OCI-LY1 (cell line): Measurements from ENCODE around the gene TASP1.

ENCODE experiments used
- H2AFZ ChIP-seq: fragments of 200-600 bp; sonication (generic), shearing (Covaris generic); 2 replicates; pipeline ENCODE4 v1.6.0; 2014; ENCODE audit warnings: antibody characterized with exemption, mild to moderate bottlenecking, low read length
- H3F3A ChIP-seq: fragments of 200-600 bp; sonication (generic), shearing (Covaris generic); 2 replicates; pipeline ENCODE4 v1.6.0; 2014; ENCODE audit warnings: mild to moderate bottlenecking, antibody characterized with exemption, low read length, moderate library complexity; ENCODE audit not compliant: insufficient read depth
- H3K27ac ChIP-seq: fragments of 200-600 bp; sonication (generic); 2 replicates; pipeline ENCODE4 v1.5.1; 2014; ENCODE audit warnings: low read length, mixed run types, mild to moderate bottlenecking, low read depth; ENCODE audit not compliant: poor library complexity, severe bottlenecking
- H3K27me3 ChIP-seq: fragments of 200-600 bp; sonication (generic); 2 replicates; pipeline ENCODE4 v1.6.0; 2014; ENCODE audit warnings: antibody characterized with exemption, mild to moderate bottlenecking, low read length, moderate library complexity; ENCODE audit not compliant: insufficient read depth
- H3K36me3 ChIP-seq: fragments of 200-600 bp; sonication (generic); 2 replicates; pipeline ENCODE4 v1.6.1; 2014; ENCODE audit warnings: mild to moderate bottlenecking, antibody characterized with exemption, low read length, moderate library complexity, mixed read lengths; ENCODE audit not compliant: insufficient read depth
- H3K4me1 ChIP-seq: fragments of 200-600 bp; sonication (generic); 2 replicates; pipeline ENCODE4 v1.5.1; 2014; ENCODE audit warnings: mild to moderate bottlenecking, low read length, moderate library complexity; ENCODE audit not compliant: insufficient read depth, severe bottlenecking
- H3K4me2 ChIP-seq: fragments of 200-600 bp; sonication (generic), shearing (Covaris generic); 2 replicates; pipeline ENCODE4 v1.6.1; 2014; ENCODE audit warnings: low read length
- H3K4me3 ChIP-seq: fragments of 200-600 bp; sonication (generic); 2 replicates; pipeline ENCODE4 v1.5.1; 2014; ENCODE audit warnings: low read length, low read depth, mild to moderate bottlenecking, mixed read lengths; ENCODE audit not compliant: poor library complexity, severe bottlenecking
- H3K79me2 ChIP-seq: fragments of 200-600 bp; shearing (Covaris generic); 2 replicates; pipeline ENCODE4 v1.6.1; 2016; ENCODE audit warnings: mixed run types, low read length, mixed read lengths; ENCODE audit not compliant: insufficient read depth
- H3K9ac ChIP-seq: fragments of 200-600 bp; sonication (generic), shearing (Covaris generic); 2 replicates; pipeline ENCODE4 v1.6.1; 2014; ENCODE audit warnings: mild to moderate bottlenecking, low read length, mixed read lengths
- H3K9me2 ChIP-seq: fragments of 200-600 bp; sonication (generic), shearing (Covaris generic); 2 replicates; pipeline ENCODE4 v1.6.1; 2014; ENCODE audit warnings: low read depth, mild to moderate bottlenecking, low read length, mixed read lengths
- H3K9me3 ChIP-seq: fragments of 200-600 bp; shearing (Covaris generic); 2 replicates; pipeline ENCODE4 v1.6.1; 2014; ENCODE audit warnings: low read length, mixed read lengths
- H4K20me1 ChIP-seq: fragments of 200-600 bp; sonication (generic), shearing (Covaris generic); 2 replicates; pipeline ENCODE4 v1.6.0; 2016; ENCODE audit warnings: mild to moderate bottlenecking, low read length; ENCODE audit not compliant: insufficient read depth
- EZH2 ChIP-seq: fragments of 200-600 bp; sonication (generic), shearing (Covaris generic); IDR thresholded peaks from 2 replicates; pipeline ENCODE4 v1.8.0; 2017; ENCODE audit warnings: borderline replicate concordance, mixed run types, mild to moderate bottlenecking, antibody characterized with exemption, low read length, moderate library complexity, mixed read lengths
- TF ChIP-seq, protein P1 (sequence below): fragments of 200-600 bp; sonication (generic), shearing (Covaris generic); IDR thresholded peaks from 2 replicates; pipeline ENCODE4 v1.5.1; 2017; ENCODE audit warnings: mild to moderate bottlenecking, antibody characterized with exemption, low read length, moderate library complexity, mixed read lengths

TASP1 gene

DNA sequence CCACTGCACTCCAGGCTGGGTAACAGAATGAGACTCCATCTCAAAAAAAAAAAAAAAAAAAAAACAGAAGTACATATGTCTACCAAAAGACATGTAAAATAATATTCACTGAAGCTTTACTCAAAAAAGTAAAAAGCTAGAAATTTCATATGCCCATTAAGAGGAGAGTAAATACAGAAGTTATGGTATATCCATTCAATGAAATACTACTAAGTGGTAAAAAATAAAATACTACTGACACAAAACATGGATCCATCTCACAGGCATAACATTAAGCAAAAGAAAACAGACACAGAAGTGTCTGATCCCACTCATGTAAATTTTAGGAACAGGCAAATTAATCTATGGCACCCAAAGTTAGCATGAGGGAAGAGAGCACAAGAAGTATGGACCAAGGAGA, 52.6 kb downstream of the TASP1 start:
- Histone ChIP-seq H2AFZ (no peak overlapping the region), H3K4me3 (no peak overlapping the region), H3K9me2 (no peaks in the 10 kb centered on the region), H3K36me3 (peaks cover 9% of the 10 kb centered on the region; the same call in 1 of the 2 replicates), H3K27me3 (no peaks in the 10 kb centered on the region), H4K20me1 (no peaks in the 10 kb centered on the region), H3K27ac (no peak overlapping the region), H3K79me2 (no peaks in the 10 kb centered on the region), H3F3A (no peaks in the 10 kb centered on the region), H3K9ac (no peak overlapping the region), H3K4me1 (no peaks in the 10 kb centered on the region), H3K9me3 (no peaks in the 10 kb centered on the region; the same call in 1 of the 2 replicates), H3K4me2 (no peak overlapping the region)
- no peak for TF ChIP-seq EZH2
- TF ChIP-seq, protein P1, sequence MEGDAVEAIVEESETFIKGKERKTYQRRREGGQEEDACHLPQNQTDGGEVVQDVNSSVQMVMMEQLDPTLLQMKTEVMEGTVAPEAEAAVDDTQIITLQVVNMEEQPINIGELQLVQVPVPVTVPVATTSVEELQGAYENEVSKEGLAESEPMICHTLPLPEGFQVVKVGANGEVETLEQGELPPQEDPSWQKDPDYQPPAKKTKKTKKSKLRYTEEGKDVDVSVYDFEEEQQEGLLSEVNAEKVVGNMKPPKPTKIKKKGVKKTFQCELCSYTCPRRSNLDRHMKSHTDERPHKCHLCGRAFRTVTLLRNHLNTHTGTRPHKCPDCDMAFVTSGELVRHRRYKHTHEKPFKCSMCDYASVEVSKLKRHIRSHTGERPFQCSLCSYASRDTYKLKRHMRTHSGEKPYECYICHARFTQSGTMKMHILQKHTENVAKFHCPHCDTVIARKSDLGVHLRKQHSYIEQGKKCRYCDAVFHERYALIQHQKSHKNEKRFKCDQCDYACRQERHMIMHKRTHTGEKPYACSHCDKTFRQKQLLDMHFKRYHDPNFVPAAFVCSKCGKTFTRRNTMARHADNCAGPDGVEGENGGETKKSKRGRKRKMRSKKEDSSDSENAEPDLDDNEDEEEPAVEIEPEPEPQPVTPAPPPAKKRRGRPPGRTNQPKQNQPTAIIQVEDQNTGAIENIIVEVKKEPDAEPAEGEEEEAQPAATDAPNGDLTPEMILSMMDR = no peak

DNA sequence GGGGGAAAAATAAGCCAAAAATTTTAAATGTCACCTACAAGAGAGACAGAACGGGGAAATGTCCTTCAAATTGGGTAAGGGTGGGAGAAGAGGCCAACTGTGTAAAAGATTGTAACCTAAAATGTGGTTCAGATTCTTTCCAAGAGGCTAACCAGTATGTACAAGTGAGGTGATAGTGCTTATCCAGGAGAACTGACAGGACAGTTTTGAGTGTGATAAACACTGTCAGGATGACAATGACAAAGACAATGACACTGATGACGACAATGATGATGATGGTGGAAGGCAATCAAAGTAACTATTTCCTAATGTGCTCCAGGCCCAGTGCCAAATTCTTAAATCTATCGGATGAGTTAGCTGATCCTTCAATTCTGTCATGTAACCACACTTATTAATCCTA, 57.3 kb downstream of the TASP1 start:
- H2AFZ ChIP-seq = no peak overlapping the region
- no peak overlapping the region for H3K9ac ChIP-seq
- H3K27ac ChIP-seq = no peak overlapping the region
- no peaks in the 10 kb centered on the region for H3K4me1 ChIP-seq
- no peaks in the 10 kb centered on the region for H3K79me2 ChIP-seq
- H3K9me2 ChIP-seq = no peaks in the 10 kb centered on the region
- no peaks in the 10 kb centered on the region for H3K27me3 ChIP-seq
- no peak overlapping the region for H3K4me3 ChIP-seq
- TF ChIP-seq, protein P1 = no peak
- TF ChIP-seq EZH2 = no peak
- H3K36me3 ChIP-seq = peaks cover 8% of the 10 kb centered on the region; the same call in 1 of the 2 replicates
- no peaks in the 10 kb centered on the region for H4K20me1 ChIP-seq
- no peaks in the 10 kb centered on the region for H3F3A ChIP-seq
- no peaks in the 10 kb centered on the region; the same call in 1 of the 2 replicates for H3K9me3 ChIP-seq
- no peak overlapping the region for H3K4me2 ChIP-seq

DNA sequence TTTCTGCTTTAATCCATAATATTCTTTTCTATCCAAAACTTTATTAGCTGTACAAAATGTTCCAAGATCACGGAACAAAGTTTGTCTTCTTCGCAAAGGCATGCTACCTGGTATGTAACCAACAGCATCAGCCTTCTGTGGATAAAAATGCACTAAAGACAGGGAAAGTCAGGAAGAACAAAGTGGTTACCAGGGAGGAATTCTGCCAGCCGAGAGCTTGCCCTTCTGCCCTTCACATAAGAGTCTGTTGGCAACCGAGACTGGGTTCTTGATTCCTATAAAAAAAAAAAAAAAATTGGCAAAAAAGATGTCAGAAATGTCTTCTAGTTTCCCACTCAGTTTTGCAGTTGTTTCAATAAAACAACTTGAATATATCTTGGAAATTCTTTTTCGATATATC, 58.0 kb downstream of the TASP1 start:
- Histone ChIP-seq H3K27me3 (no peaks in the 10 kb centered on the region), H3K79me2 (no peaks in the 10 kb centered on the region), H3K4me2 (no peak overlapping the region), H3K9me2 (no peaks in the 10 kb centered on the region), H2AFZ (no peak overlapping the region), H3K4me3 (no peak overlapping the region), H4K20me1 (no peaks in the 10 kb centered on the region), H3K9ac (no peak overlapping the region), H3K9me3 (no peaks in the 10 kb centered on the region; the same call in 1 of the 2 replicates), H3F3A (no peaks in the 10 kb centered on the region), H3K27ac (no peak overlapping the region), H3K36me3 (0 out of 2 replicates have a peak, but pooled peaks cover 5% of the 10 kb centered on the region), H3K4me1 (no peaks in the 10 kb centered on the region)
- no peak for TF ChIP-seq EZH2
- TF ChIP-seq, protein P1 = no peak
